Esophagus squamous epithelium (tissue), 5 donors: ENCODE measurements around the gene MAP2K5. TPM values are rescaled to one million over a fixed set of nuclear protein-coding genes. Genes with fewer than 3 reads are reported as not detected.

ENCODE experiments used
- DNase-seq: peaks from one replicate; lab custom pipeline; 2025; lab: John Stamatoyannopoulos, UW
- H3K27ac ChIP-seq, 4 donors: fragments of 200-600 bp; sonication (generic); one replicate each; pipeline ENCODE4 v1.5.1; 2016 to 2019; ENCODE audit warnings: mild to moderate bottlenecking in 1 of 4
- H3K27me3 ChIP-seq, 4 donors: fragments of 200-600 bp; sonication (generic); 1 replicate in 3 of 4; 2 replicates in 1 of 4; pipeline versions ENCODE4 v1.5.1 to v1.6.0; 2017 to 2021; ENCODE audit warnings: antibody characterized with exemption in 1 of 4
- H3K36me3 ChIP-seq, 3 donors: fragments of 200-600 bp; sonication (generic); one replicate each; pipeline ENCODE4 v1.5.1; 2016 to 2019
- H3K4me1 ChIP-seq, 3 donors: fragments of 200-600 bp; sonication (generic); one replicate each; pipeline ENCODE4 v1.5.1; 2017 to 2019
- H3K4me3 ChIP-seq, 4 donors: fragments of 200-600 bp; sonication (generic); 1 replicate in 3 of 4; 2 replicates in 1 of 4; pipeline ENCODE4 v1.5.1; 2016 to 2019; ENCODE audit warnings: mild to moderate bottlenecking in 2 of 4, moderate library complexity in 1 of 4
- H3K9me3 ChIP-seq, 3 donors: fragments of 200-600 bp; sonication (generic); one replicate each; pipeline ENCODE4 v1.5.1; 2016 to 2019
- CTCF ChIP-seq, 6 experiments: fragments of 450-650 bp in 4 of 6; fragments of 200-600 bp in 2 of 6; sonication (generic) in 2 of 6; IDR thresholded peaks; one replicate each; pipeline ENCODE4 v1.5.1; 2016 to 2019; ENCODE audit warnings: antibody characterized with exemption in 6 of 6, mild to moderate bottlenecking in 4 of 6, moderate library complexity in 4 of 6
- POLR2A ChIP-seq, 4 donors: fragments of 450-650 bp; IDR thresholded peaks; one replicate each; pipeline ENCODE4 v1.6.1; 2017; ENCODE audit warnings: antibody characterized with exemption in 4 of 4, mild to moderate bottlenecking in 4 of 4, moderate library complexity in 3 of 4
- WGBS, 2 donors: methylation state at CpG; one replicate each; pipeline ENCODE4 v1.1.5; 2018; 5-methylcytosine and 5-hydroxymethylcytosine counted together
- intact Hi-C: fragments of 100-400 bp; cut with DNase I; formaldehyde crosslinking; loops from one replicate; pipeline ENCODE4 v1.15.0; 2022
- total RNA-seq, 4 donors: library from RNA; depleted of rRNA; stranded (reverse); fragments of >200 nt; gene quantifications; one replicate each; pipeline ENCODE4 v1.1.0, GENCODE V29; 2016
- donor health status: DM: yes; HTN: yes; CAD: no.

MAP2K5 gene
- total RNA-seq, 4 donors from 2014 or later = 5.8 to 8.0 (median 7.0) TPM

- no peak for TF ChIP-seq POLR2A (IDR thresholded peaks at IDR 0.05)
- H3K9me3 ChIP-seq = peaks cover 0 to 7% (median 0%) of the 10 kb centered on the region in 3 donors
- DNase-seq = no peak
- no peak overlapping the region for H3K4me3 ChIP-seq
- 83 to 88% methylated on average over 4 of the region's 4 CpGs for WGBS, 2 donors
- peaks cover 0 to 83% (median 0%) of the 10 kb centered on the region in 3 donors for H3K36me3 ChIP-seq
- H3K27ac ChIP-seq = no peak overlapping the region
- H3K27me3 ChIP-seq = no peaks in the 10 kb centered on the region
- intact Hi-C loops = no loop called here
- H3K4me1 ChIP-seq = no peaks in the 10 kb centered on the region
Observed at GRCh38 chr15:67554580-67554979, 12.1 kb downstream of the MAP2K5 start.

DNA sequence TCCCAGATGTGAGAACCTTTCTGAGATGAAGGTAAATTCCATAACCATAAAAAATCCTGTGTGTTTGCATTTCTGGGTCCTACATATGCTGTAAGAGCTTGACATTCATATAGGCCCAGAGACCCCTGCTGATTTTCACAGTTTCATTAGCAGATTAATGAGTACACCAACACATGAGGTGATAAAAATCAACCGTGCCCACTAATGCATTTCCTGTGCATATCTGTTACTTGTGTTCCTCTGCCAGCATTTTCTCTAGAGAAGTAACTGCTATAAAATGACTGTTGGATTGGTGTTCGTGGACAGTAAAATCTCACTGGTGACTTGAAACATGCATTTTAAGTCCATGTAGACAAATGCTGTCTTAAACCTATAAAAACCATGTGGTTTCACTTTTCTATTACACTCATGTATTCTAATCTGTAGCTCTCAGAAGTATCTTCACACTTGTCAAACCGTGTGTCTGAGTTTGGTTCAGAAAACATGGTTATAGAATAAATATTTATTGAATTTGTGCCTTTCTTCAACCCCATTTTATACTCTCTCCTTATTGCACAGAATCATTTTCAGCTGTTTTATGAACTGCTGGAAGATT, 14.6 kb downstream of the MAP2K5 start:
- Histone ChIP-seq H3K4me3 (no peak overlapping the region), H3K27me3 (no peaks in the 10 kb centered on the region), H3K9me3 (peaks cover 0 to 7% (median 0%) of the 10 kb centered on the region in 3 donors), H3K27ac (no peak overlapping the region), H3K4me1 (no peaks in the 10 kb centered on the region), H3K36me3 (peaks cover 0 to 72% (median 0%) of the 10 kb centered on the region in 3 donors)
- TF ChIP-seq POLR2A (IDR thresholded peaks at IDR 0.05) = no peak
- TF ChIP-seq CTCF (IDR thresholded peaks at IDR 0.05) = no peak
- 78 to 82% methylated on average over 3 of the region's 3 CpGs for WGBS, 2 donors
- intact Hi-C loops = no loop called here
- no peak for DNase-seq

- no peak for DNase-seq
- no peak overlapping the region for H3K4me3 ChIP-seq
- no peak overlapping the region for H3K27ac ChIP-seq
- H3K9me3 ChIP-seq = peaks cover 0 to 7% (median 0%) of the 10 kb centered on the region in 3 donors
- peaks cover 0 to 63% (median 0%) of the 10 kb centered on the region in 3 donors for H3K36me3 ChIP-seq
- intact Hi-C loops = no loop called here
- no peaks in the 10 kb centered on the region for H3K27me3 ChIP-seq
- no peak for TF ChIP-seq POLR2A (IDR thresholded peaks at IDR 0.05)
- TF ChIP-seq CTCF (IDR thresholded peaks at IDR 0.05) = no peak
- 91 to 94% methylated on average over 4 of the region's 4 CpGs for WGBS, 2 donors
- H3K4me1 ChIP-seq = no peaks in the 10 kb centered on the region
Observed at GRCh38 chr15:67558502-67558901, 16.0 kb downstream of the MAP2K5 start.

- Histone ChIP-seq H3K9me3 (peaks cover 0 to 7% (median 0%) of the 10 kb centered on the region in 3 donors), H3K4me3 (no peak overlapping the region), H3K27ac (no peak overlapping the region), H3K36me3 (peaks cover 0 to 63% (median 0%) of the 10 kb centered on the region in 3 donors), H3K27me3 (no peaks in the 10 kb centered on the region), H3K4me1 (no peaks in the 10 kb centered on the region)
- intact Hi-C loops = no loop called here
- whole genome bisulfite sequencing, 2 donors = 100% methylated on average over 1 of the region's 1 CpG
- DNase-seq = no peak
- TF ChIP-seq CTCF (IDR thresholded peaks at IDR 0.05) = no peak
- no peak for TF ChIP-seq POLR2A (IDR thresholded peaks at IDR 0.05)
Observed at GRCh38 chr15:67559158-67559557, 16.7 kb downstream of the MAP2K5 start.

- Histone ChIP-seq H3K27me3 (no peaks in the 10 kb centered on the region), H3K36me3 (peaks cover 0 to 61% (median 0%) of the 10 kb centered on the region in 3 donors), H3K9me3 (peaks cover 0 to 7% (median 0%) of the 10 kb centered on the region in 3 donors), H3K27ac (no peak overlapping the region), H3K4me1 (no peaks in the 10 kb centered on the region), H3K4me3 (no peak overlapping the region)
- no peak for TF ChIP-seq CTCF (IDR thresholded peaks at IDR 0.05)
- DNase-seq = no peak
- WGBS, 2 donors = 96 to 100% methylated on average over 2 of the region's 2 CpGs
- intact Hi-C loops = no loop called here
Observed at GRCh38 chr15:67559576-67559975, 17.1 kb downstream of the MAP2K5 start.
